ENCODE measurements around the gene ACOX2. TPM values are rescaled to one million over a fixed set of nuclear protein-coding genes. Genes with fewer than 3 reads are reported as not detected.

Gene ACOX2
- total RNA-seq, 1 experiment from 2014 or later: 10.8 TPM

DNA sequence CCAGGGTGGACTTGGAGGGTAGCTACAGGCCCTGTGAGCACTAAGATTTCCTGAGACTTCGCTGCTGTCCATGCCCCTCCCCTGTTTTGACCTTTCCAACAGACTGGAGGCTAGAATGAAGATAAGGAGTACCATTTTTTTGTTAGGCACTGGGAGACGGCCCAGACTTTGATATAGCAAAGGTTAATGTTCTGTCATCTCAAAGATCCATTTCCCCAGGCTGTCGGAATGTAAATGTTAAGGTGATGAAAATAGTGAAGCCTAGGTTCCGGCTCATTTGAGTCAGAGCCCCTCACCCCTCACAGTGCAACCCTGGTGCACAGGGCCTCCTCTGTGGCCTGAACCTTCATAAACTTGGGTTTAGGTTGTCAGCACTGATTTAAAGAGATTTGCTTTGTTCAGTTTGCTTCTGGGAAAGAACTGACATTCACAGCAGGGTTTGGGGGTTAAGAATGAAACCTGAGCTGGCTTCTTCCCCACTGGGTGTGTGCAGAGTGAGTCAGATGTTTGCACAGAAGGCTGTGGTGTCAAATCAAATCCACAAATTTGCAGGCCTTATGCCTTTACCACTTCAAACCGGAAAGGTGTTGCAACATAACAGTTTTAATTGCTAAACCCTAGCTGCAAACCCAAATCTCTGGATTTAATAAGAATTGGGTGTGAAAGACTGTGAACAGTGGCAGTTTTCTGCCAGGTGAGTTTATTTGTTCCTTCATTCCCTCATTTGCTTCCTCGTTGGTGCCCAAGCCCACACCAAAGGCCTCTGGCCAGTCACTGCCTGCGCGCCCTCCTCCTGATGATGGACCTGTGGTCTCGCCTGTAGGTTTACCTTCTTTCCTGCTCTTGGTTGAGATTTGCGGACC lies 65.7 kb downstream of the ACOX2 start:
- H3K4me3 ChIP-seq (ENCODE audit: low read length): peak overlapping the region; percentile 6; the same call in 1 of the 2 replicates
- H3K9ac ChIP-seq (ENCODE audit: low read length): peak overlapping the region; percentile 54
- H3K4me2 ChIP-seq (ENCODE audit: low read length): peak overlapping the region; percentile 72
- peaks cover 27% of the 10 kb centered on the region for H3K4me1 ChIP-seq (ENCODE audit: insufficient read depth, low read length)
- no peaks in the 10 kb centered on the region for H3K27me3 ChIP-seq (ENCODE audit: low read length)
- no peaks in the 10 kb centered on the region for H3K36me3 ChIP-seq (ENCODE audit: low read depth, low read length)
- H3K9me3 ChIP-seq (ENCODE audit: low read length): no peaks in the 10 kb centered on the region
- peak; percentile 98 for ATAC-seq
- ChIA-PET POLR2A (ENCODE audit: unreplicated experiment) (no interaction called here), CTCF (interaction anchor here (0.8 kb wide), 1 partner anchor 20 kb away, joined by 4 read pairs; the partner anchor contains the start of gene KCTD6)
- H3F3A ChIP-seq (ENCODE audit: low read length, unreplicated experiment): peaks cover 6% of the 10 kb centered on the region
- H3K9me2 ChIP-seq (replicated peaks; ENCODE audit: low read length): no peaks in the 10 kb centered on the region
- H2AFZ ChIP-seq (ENCODE audit: low read length): no peak overlapping the region
- no peaks in the 10 kb centered on the region for H3K79me2 ChIP-seq (ENCODE audit: low read length)
- TF ChIP-seq EZH2 (IDR thresholded peaks at IDR 0.05; ENCODE audit: low read length, unreplicated experiment): no peak
- peak; percentile 82 for TF ChIP-seq EZH2phosphoT487 (IDR thresholded peaks at IDR 0.05; ENCODE audit: borderline replicate concordance, low read length)
- intact Hi-C loops (cut with micrococcal nuclease): loop anchor here (1.0 to 2.0 kb wide), 3 partner anchors 20 to 62 kb away; no protein-coding TSS in a partner anchor
- DNase-seq: peak; percentile 97
- H4K20me1 ChIP-seq (ENCODE audit: low read length): no peaks in the 10 kb centered on the region
- no TSS peak for BruUV-seq (replicated peaks)
- peak overlapping the region; percentile 83 for H3K27ac ChIP-seq (ENCODE audit: low read length)

DNA sequence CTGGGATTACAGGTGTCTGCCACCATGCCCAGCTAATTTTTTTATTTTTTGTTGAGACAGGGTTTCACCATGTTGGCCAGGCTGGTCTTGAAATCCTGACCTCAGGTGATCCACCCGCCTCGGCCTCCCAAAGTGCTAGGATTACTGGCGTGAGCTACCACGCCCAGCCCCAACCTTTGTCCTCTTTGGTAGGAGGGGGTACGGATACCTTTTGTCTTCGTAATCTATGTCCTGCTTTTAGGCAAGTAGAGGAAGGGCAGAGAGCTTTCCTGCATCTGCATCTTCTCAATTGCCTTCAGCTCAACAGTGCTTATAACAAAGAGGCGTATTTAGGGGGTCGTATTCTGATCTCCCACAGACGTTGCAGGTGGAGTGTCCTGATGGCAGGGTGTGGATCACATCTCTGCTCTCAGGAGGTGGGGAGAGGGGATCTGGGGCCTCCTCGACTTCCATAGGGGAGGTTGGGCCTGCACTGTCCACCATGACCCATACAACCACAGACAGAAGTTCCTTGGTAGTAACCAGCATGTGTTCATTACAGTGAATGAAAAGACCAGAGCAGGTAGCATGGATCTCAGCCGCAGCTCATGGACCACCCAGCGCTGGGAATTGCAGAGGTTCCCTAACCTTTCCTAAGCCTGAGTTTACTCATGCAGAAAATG lies 66.5 kb downstream of the ACOX2 start:
- no TSS peak for BruUV-seq (replicated peaks)
- Histone ChIP-seq H3K9me2 (replicated peaks; ENCODE audit: low read length) (no peaks in the 10 kb centered on the region), H3K9me3 (ENCODE audit: low read length) (no peaks in the 10 kb centered on the region), H3K27ac (ENCODE audit: low read length) (peak overlapping the region; percentile 83), H3K9ac (ENCODE audit: low read length) (peak overlapping the region; percentile 54), H3F3A (ENCODE audit: low read length, unreplicated experiment) (peaks cover 6% of the 10 kb centered on the region), H3K4me1 (ENCODE audit: insufficient read depth, low read length) (peaks cover 27% of the 10 kb centered on the region), H3K4me2 (ENCODE audit: low read length) (peak overlapping the region; percentile 65), H3K36me3 (ENCODE audit: low read depth, low read length) (no peaks in the 10 kb centered on the region), H3K27me3 (ENCODE audit: low read length) (no peaks in the 10 kb centered on the region), H2AFZ (ENCODE audit: low read length) (no peak overlapping the region), H4K20me1 (ENCODE audit: low read length) (no peaks in the 10 kb centered on the region), H3K4me3 (ENCODE audit: low read length) (peak overlapping the region; percentile 6; the same call in 1 of the 2 replicates), H3K79me2 (ENCODE audit: low read length) (no peaks in the 10 kb centered on the region)
- ChIA-PET POLR2A (ENCODE audit: unreplicated experiment) (no interaction called here), CTCF (no interaction called here)
- intact Hi-C loops (cut with micrococcal nuclease): loop anchor here (1.0 to 2.0 kb wide), 3 partner anchors 21 to 62 kb away; no protein-coding TSS in a partner anchor
- DNase-seq (no peak), ATAC-seq (no peak; the same call in 1 of the 2 replicates)
- TF ChIP-seq CTCF (conservative IDR thresholded peaks at IDR 0.05; ENCODE audit: low read depth, low read length): no peak
- no peak for TF ChIP-seq EZH2 (IDR thresholded peaks at IDR 0.05; ENCODE audit: low read length, unreplicated experiment)
- TF ChIP-seq EZH2phosphoT487 (IDR thresholded peaks at IDR 0.05; ENCODE audit: borderline replicate concordance, low read length): no peak

GRCh38 chr3:58469096-58469495 lies 67.9 kb downstream of the ACOX2 start:
- intact Hi-C loops (cut with micrococcal nuclease): no loop called here
- POLR2A ChIA-PET (ENCODE audit: unreplicated experiment): no interaction called here
- H3K9ac ChIP-seq (ENCODE audit: low read length): no peak overlapping the region
- BruUV-seq (replicated peaks): no TSS peak
- ATAC-seq (no peak), DNase-seq (no peak)
- no peak overlapping the region for H3K4me3 ChIP-seq (ENCODE audit: low read length)
- H3K4me1 ChIP-seq (ENCODE audit: insufficient read depth, low read length): peaks cover 29% of the 10 kb centered on the region
- H3K9me3 ChIP-seq (ENCODE audit: low read length): no peaks in the 10 kb centered on the region
- peaks cover 6% of the 10 kb centered on the region for H3F3A ChIP-seq (ENCODE audit: low read length, unreplicated experiment)
- TF ChIP-seq EZH2 (IDR thresholded peaks at IDR 0.05; ENCODE audit: low read length, unreplicated experiment) (no peak), EZH2phosphoT487 (IDR thresholded peaks at IDR 0.05; ENCODE audit: borderline replicate concordance, low read length) (no peak), CTCF (conservative IDR thresholded peaks at IDR 0.05; ENCODE audit: low read depth, low read length) (no peak)
- no peak overlapping the region for H2AFZ ChIP-seq (ENCODE audit: low read length)
- H3K27me3 ChIP-seq (ENCODE audit: low read length): no peaks in the 10 kb centered on the region
- no peaks in the 10 kb centered on the region for H3K79me2 ChIP-seq (ENCODE audit: low read length)
- H3K9me2 ChIP-seq (replicated peaks; ENCODE audit: low read length): no peaks in the 10 kb centered on the region
- no peaks in the 10 kb centered on the region for H3K36me3 ChIP-seq (ENCODE audit: low read depth, low read length)
- H3K27ac ChIP-seq (ENCODE audit: low read length): no peak overlapping the region
- H4K20me1 ChIP-seq (ENCODE audit: low read length): no peaks in the 10 kb centered on the region
- CTCF ChIA-PET: no interaction called here
- no peak overlapping the region for H3K4me2 ChIP-seq (ENCODE audit: low read length)
